NK-92 (cell line): ENCODE data around the gene ZNF554.
"Not testable (repeated sequence)": the region's sequence is repeated elsewhere in the genome, so short reads cannot be mapped to it uniquely, and the experiment has no call there.

Experiments used
- DNase-seq: peaks from one replicate; lab custom pipeline; 2025; ENCODE audit not compliant: unreplicated experiment; lab: John Stamatoyannopoulos, UW

ZNF554 gene

DNA sequence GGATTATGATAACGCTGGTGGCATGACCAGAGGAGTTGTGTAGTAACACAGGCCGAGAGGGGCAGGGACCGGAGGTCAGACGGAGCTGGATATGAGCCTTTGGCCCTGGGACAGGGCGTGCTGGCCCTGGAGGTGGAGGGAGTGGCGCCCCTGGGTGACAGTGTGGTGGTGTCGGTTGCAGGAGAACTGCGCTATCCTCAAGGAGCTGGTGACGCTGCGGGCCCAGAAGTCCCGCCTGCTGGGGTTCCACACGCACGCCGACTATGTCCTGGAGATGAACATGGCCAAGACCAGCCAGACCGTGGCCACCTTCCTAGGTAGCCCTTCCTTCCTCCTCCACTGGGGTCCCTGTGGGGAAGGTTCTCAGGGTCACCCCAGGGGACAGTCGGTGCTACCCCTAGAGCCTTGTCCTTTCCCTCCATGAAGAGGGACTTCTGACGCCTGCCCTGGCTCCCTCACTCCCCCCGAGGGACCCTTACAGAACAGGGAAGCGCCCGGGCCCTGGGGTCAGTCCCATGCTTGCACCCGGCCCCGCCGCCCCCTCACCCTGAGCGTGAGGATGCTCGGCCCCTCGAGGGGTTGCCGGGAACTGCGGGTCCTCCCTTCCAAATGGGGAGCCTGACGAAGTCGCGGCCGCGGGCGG, 12.8 kb upstream of the ZNF554 start:
- DNase-seq = no peak

GRCh38 chr19:2807379-2808128, 12.1 kb upstream of the ZNF554 start:
- DNase-seq = no peak

GRCh38 chr19:2808129-2808941, 11.3 kb upstream of the ZNF554 start:
- DNase-seq = no peak

GRCh38 chr19:2809387-2810140, 10.1 kb upstream of the ZNF554 start:
- no peak for DNase-seq

- no peak for DNase-seq
Observed at GRCh38 chr19:2810141-2811091, 9.3 kb upstream of the ZNF554 start.

- no peak for DNase-seq
Observed at GRCh38 chr19:2811221-2811722, 8.4 kb upstream of the ZNF554 start.

GRCh38 chr19:2811735-2812413, 7.8 kb upstream of the ZNF554 start:
- DNase-seq = no peak

DNA sequence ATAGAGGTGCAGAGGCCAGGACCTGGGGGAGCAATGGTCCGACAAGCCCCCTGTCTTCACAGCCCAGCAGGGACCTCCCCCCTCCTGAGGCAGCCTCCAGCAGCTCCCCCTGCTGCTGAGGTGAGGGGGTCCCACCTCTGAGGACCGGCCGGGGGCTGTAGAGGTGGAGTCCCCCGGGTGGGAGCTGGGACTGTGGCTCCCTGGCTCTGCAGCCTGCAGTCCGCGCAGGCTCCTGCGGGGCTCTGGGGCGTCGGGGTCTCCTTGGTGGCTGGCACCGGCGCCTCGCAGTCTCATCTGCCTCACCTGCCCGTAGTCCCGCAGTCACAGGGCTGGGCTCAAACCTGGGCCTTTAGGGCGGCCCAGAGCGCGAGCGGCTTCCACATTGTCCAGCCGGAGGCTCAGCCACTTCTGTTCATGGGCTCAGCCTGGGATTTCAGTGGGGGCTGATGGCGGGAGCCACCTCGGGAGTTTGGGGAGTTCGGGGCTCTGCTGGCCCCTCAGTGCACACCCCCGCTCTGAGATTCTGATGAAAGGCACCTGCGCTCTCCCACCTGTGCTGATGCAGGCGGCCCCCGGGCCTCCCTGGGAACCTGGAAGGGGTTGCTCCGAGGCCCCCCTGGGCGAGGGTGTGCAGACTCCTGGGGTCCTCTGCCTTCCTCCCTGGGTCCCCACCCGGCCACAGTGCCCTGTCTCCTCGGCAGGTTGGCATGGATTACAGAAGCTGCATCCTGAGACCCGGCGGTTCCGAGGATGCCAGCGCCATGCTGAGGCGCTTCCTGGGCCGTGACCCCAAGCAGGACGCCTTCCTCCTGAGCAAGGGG, 7.0 kb upstream of the ZNF554 start:
- DNase-seq = no peak

DNA sequence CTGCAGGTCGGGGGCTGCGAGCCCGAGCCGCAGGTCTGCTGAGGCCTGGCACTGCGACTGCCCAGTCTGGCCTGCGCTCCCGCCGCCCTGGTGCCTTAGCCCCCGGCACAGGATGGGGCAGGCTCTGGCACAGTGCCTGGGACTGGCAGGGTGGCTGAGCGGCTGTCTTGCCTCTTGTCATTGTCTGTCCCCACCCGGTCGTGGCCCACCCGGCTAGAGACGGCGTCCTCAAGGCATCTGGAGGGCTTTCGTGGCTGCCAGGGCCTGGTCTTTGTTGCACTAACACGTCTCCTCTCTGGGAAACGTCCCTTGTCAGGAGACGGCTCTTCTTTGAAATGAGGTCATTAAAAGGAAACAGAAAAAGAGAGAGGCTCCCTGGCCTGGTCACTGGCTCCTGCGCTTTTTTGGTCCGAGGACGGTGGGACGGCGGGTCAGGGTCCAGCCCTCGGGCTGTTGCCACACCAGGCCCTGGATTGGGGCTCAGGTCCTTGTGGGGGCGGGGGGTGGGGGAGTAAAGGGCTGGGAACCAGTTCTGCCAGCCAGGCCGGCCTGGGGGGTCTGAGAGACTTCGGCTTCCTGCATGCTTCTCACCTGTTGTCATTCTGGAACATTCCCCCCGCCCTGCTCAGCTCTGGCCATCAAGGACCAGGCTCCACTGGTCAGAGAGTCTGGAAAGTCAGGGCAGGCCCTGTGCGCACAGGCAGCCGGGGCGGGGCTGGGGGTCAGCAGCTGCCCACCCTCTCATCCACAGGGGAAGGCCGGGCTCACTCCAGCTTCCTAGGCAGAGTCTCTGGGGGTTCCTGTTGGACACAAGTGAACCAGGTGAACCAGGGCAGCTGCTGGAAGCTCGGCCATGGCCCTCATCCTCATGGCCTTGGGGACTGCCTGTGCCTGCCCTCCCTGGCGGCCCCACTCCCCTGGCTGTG, 6.2 kb upstream of the ZNF554 start:
- no peak for DNase-seq

- DNase-seq = no peak
Observed at GRCh38 chr19:2814426-2814825, 5.2 kb upstream of the ZNF554 start.

GRCh38 chr19:2815191-2815614, 4.5 kb upstream of the ZNF554 start:
- DNase-seq = no peak

- DNase-seq = no peak
Observed at GRCh38 chr19:2815923-2816322, 3.7 kb upstream of the ZNF554 start.

GRCh38 chr19:2816641-2817040, 3.0 kb upstream of the ZNF554 start:
- no peak for DNase-seq

- not testable (repeated sequence) for DNase-seq
Observed at GRCh38 chr19:2817237-2817829, 2.3 kb upstream of the ZNF554 start.

GRCh38 chr19:2820112-2820702, 539 bp downstream of the ZNF554 start:
- no peak for DNase-seq

DNA sequence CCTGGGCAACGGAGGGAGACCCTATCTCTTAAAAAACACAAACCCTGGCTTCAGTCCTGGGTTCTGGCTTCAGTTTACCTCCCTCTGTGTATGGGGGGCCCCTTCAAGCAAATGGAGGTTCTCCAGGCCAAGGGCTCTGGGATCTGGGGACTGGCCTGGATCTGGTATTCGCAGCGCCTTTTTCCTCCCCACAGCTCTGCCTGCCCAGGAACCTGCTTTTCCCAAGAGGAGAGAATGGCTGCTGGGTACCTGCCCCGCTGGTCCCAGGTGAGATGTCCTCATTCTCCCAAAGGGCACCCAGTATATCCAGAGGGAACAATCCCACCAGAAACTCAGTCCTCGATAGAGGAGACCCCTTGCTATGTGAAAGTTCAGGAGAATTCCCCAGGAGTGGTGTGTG, 3.2 kb downstream of the ZNF554 start:
- DNase-seq = no peak

DNA sequence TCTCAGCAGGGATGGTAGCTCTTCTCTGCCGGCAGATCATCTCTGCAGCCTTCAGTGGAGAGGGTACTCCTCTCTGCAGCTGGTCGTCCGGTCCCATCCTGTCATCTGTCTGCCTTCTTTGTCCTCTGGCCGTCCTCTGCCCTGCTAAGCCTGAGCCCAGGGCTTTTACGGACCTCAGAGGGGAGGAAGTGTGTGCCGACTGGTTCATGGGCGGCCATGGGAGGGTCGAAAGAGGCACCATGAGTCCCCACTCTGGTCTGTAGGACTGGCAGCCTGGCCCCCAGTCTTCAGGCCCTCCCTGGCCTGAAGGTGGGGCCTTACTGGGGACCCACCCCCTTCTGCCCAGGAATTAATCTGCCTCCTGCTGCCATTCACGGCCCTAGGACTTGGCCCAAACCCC, 4.0 kb downstream of the ZNF554 start:
- no peak for DNase-seq
